GM19452 (cell line): ENCODE results near the gene RPL26.
"Not testable (repeated sequence)": the region's sequence is repeated elsewhere in the genome, so short reads cannot be mapped to it uniquely, and the experiment has no call there.

ENCODE experiments used
- ATAC-seq: cut with Tn5 transposase; IDR thresholded peaks from one replicate; pipeline ENCODE4 v1.9.1; 2021; ENCODE audit not compliant: unreplicated experiment

RPL26 gene

DNA sequence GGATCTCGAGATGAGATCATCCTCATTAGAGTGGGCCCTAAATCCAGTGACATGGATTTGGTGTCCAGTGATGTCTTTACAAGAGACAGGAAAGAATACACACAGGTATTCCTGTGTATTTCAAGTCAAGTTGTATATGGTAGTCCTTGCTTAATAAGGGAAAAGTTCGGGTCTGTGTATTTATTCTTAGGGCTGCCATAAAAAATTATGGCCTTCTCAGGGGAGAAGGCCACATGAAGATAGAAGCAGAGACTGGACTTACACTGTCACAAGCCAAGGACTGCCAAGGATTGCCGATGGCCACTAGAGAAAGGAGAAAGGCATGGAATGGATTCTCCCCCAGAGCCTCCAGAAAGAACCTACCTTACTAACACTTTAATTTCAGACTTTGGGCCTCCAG is 14.8 kb downstream of the RPL26 start:
- no peak for ATAC-seq

DNA sequence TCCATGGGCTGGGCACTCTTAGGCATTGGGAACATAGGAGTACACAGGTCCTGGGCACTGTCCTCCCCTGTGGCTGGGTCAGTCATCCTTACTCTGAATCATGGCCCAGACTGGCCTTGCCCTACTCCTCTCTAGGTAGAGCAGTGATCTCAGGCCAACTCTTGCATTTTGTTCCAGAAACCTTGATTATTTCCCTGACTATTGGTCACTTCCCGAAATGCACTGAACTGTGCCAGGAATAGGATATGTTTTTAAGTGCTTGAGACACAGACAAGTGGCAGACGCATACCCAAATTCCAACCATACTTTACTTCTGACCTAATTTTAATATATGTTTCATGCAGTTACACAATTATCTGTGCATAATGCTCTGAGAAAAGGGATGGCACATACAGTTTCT is 16.8 kb downstream of the RPL26 start:
- no peak for ATAC-seq

GRCh38 chr17:8365143-8365542 is 17.9 kb downstream of the RPL26 start:
- no peak for ATAC-seq

- ATAC-seq = no peak
These were observed 20.2 kb downstream of the RPL26 start for GRCh38 chr17:8362651-8363332.

DNA sequence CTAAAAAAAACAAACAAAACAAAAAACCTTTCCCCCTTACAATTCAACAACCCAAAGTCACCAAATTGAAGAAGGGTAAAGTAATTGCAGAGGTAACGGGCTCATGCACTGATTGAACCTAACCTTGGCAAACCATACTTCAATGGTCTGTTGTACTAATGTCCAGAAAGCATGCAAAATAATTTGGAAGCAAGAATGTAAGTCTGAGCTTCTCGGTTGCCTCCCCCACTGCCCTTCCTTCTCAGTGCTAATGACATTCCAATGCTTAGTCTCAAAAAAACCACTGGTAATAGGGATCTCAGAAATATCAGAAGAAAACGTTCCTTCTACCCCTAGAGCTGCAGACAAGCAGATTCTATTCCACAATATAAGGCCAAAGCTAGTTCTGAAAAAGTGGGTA is 22.2 kb downstream of the RPL26 start:
- no peak for ATAC-seq

GRCh38 chr17:8360260-8360659 is 22.7 kb downstream of the RPL26 start:
- ATAC-seq = no peak

GRCh38 chr17:8359769-8360168 is 23.2 kb downstream of the RPL26 start:
- ATAC-seq = no peak

GRCh38 chr17:8357910-8358309 is 25.1 kb downstream of the RPL26 start:
- no peak for ATAC-seq

DNA sequence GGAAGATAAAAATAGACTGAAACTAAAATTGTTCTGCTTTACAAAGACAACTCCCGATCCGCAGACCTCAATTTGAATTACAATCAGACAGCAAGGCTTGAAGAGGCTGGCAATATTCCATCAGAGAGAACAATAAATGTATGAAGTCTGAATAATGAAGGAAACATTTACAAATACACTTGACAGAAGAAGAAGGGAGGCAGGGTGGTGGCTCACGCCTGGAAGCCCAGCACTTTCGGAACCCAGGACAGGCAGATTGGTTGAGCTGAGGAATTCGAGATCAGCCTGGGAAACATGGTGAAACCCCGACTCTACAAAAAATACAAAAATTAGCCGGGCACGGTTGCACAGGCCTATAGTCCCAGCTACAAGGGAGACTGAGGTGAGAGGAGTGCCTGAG is 28.8 kb downstream of the RPL26 start:
- ATAC-seq = no peak

GRCh38 chr17:8353736-8354135 is 29.3 kb downstream of the RPL26 start:
- no peak for ATAC-seq

GRCh38 chr17:8350339-8350738 is 32.7 kb downstream of the RPL26 start:
- no peak for ATAC-seq

GRCh38 chr17:8347001-8347400 is 36.0 kb downstream of the RPL26 start:
- not testable (repeated sequence) for ATAC-seq

DNA sequence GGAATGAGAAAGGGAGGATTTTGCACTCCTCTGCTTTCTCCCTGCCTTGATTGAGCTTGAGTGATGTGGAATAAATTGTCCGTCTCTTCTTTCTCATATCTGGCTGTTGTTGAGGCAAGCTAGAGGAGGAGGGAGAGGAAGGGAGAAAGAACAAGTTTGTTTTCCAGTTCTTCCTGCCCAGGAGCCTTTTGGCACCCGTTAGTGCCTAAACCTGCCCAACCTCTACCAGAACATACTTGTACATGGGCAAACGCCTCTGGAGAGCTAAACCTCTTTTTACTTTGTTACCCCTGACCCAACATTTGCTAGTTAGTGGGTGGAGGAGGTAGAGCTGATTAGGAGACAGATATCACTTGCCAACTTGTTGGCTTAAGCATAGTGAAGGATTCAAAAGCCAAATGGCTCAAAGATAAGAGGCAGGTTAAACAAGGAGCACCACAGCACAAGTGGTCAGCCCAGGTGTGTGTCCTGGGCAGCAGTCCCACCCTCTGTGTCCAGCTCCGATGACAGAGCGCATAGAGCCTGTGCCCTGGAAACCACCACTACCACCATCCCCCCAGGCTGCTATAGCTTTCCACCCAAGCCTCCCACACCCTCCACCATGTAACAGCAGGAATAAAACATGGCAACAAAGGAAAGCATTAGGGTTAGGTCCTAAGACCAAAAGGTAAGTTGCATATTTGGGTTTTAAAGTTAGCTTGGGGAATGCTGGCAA is 36.9 kb downstream of the RPL26 start:
- ATAC-seq = no peak

GRCh38 chr17:8345052-8345690 is 37.8 kb downstream of the RPL26 start:
- ATAC-seq = no peak

DNA sequence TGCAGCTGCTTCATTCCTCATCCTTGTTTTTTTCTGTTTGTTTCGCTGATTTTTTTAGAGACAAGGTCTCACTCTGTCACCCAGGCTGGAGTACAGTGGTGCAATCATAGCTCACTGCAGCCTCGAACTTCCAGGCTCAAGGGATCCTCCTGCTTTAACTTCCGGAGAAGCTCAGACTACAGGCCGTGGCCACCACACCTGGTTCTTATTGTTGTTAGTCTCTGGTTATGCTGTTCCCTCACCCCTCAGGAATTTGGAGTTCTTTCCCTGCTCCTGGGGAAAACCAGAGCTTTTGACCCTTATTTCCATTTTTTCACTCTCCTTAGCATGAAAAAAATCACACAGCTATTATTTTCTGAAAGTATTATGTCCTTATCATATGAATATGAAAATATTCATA is 41.5 kb downstream of the RPL26 start:
- no peak for ATAC-seq

GRCh38 chr17:8339540-8339939 is 43.5 kb downstream of the RPL26 start, which contains the start of gene ODF4:
TSS of gene ODF4 (plus strand) at chr17:8339840. CDS start at chr17:8340052, 212 bp downstream.
- ATAC-seq = no peak

DNA sequence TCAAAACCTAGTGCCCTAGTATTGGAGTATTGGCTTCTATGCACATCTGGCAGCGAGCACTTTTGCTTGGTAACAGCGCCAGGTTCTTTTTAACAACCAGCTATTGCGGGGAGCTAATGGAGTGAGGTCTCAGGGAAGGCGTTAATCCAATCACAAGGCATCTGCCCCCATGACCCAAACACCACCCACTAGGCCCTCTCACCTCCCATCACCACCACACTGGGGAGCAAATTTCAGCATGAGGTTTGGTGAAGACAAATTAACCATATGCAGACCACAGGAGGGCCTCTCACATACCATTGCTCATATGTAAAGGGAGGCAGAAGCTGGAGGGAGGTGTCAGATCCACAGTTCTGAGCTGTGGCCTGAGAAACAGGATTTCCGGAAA is 44.2 kb downstream of the RPL26 start:
- ATAC-seq = no peak

DNA sequence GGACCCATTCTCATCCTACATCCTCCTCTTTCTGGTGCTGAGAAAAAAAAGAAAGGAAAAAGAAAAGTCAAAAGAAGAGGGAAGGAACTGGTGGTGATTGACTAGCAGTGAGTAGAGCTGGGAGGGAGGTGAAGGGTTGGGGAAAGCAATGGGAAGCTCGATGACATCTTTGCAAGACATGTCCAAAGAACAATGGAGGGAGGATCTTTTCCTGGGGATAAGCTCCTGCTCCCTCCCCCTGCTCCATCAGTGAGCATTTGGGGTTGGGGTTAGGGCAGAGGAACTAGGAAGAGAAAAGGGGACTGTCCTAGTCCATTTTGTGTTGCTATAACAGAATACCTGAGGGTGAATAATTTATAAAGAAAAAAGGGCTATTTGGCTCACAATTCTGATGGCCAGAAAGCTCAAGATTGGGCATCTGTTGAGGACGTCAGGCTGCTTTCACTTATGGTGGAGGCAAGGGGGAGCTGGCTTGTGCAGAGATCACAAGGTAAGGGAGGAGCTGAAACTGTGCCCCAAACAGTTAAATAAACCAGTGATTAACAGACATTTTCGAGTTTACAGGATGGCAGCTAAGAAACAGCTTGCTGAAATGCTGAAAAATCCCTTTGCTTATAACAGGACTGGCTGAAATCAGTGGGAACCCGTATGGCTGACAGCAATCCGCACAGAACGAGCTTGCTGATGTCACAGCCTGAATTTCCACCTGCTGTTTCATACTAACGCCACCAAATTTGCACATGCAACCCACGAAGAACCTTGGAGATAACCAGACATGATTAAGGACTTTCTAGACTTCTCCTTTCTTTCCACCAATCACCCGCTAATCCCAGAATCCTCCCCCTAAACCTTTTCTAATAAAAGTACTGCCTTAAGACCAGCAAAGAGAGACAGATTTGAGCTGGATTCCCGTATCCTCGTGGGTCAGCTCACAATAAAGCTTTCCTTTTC is 44.9 kb downstream of the RPL26 start:
- no peak for ATAC-seq

DNA sequence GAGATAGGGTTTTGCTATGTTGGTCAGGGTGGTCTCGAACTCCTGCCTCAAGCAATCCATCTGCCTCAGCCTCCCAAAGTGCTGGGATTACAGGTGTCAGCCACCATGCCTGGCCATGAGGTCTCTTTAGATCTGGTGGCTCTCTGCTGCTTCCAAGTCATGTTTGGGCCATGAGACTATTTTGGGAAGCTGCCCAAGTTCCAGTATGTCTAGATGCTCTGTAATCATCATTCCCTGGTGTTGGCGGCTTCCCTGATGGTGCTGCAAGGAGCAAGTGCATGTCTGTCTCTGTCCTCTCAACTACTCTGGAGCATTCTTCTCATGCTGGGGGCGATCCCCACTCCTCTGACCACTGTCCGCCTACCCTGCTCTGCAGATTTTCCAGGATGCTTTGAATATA is 49.7 kb downstream of the RPL26 start:
- ATAC-seq = no peak

GRCh38 chr17:8332688-8333087 is 50.3 kb downstream of the RPL26 start:
- ATAC-seq = no peak

DNA sequence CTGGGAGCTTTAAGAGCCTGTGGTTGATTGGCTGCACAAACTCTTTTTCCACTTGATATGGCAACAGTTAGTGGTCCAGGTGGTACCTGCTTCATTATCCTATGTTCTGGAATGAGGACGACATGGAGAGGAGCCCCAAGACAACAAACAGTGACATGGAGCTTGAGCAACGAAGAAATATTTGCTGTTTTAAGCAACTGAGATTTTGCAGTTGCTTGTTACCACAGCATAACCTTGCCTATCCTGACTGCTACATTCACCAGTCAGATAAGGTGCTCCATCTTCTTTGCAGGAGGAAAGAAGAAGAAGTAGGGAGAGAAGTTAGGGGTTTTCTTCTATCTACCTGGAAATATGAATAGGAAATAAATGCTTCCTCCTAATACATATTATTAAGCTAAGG is 50.9 kb downstream of the RPL26 start:
- ATAC-seq = no peak
